Measurements from ENCODE around the gene GPR157. TPM values are rescaled to one million over a fixed set of nuclear protein-coding genes. Genes with fewer than 3 reads are reported as not detected.

The GPR157 gene, protein sequence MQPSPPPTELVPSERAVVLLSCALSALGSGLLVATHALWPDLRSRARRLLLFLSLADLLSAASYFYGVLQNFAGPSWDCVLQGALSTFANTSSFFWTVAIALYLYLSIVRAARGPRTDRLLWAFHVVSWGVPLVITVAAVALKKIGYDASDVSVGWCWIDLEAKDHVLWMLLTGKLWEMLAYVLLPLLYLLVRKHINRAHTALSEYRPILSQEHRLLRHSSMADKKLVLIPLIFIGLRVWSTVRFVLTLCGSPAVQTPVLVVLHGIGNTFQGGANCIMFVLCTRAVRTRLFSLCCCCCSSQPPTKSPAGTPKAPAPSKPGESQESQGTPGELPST
- 5.2 and 5.4 TPM in 2 replicates for total RNA-seq

GRCh38 chr1:9128520-9129265, at the start of gene GPR157:
GPR157 (minus strand) TSS chr1:9129102; CDS start chr1:9129027, 75 bp downstream.

DNA sequence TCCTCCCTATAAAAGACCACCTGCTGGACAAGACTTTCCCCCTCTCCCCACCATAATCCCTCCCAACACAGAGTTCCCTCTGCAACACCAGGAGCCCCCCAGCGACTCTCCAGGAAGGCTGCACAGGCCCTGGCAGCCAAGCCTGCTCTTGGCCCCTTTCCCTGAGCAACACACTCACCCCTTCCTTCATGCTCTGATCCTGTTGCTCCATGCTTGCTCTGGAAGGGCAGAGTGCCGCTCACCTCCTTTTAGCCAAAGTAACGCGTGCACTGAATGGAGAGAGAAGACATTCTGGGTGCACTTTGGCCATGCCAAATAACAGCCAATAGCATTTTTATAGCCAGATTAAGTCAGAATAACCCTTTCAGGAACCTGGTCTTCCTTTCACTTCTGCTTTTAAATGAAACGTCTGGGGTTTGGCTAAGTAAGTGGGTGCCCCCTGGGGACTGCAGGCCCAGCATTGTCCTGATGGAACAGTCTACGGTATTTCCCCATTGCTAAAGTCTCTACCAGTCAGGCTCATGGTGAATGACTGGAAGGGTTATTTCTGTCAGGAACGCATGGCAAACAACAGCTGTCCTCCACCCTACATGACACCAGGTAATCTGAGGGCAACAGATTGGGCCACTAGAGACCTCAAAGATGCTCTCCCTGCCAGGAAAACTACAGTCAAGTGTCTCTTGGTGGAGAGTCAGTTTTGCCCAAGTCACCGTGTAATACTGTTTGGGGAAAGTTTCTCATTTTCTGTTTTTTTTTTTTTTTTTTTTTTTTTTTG, 59.4 kb downstream of the GPR157 start, which contains the start of gene SLC2A5:
SLC2A5 (minus strand) TSS at position 310 of the 775 bp plus-strand sequence; CDS start at position 211, 99 bp downstream.

Other genes starting within 250 kb of the GPR157 start
- gene CA6, start 183.2 kb downstream of the GPR157 start, total RNA-seq = not detected in 2 replicates
- not detected in 2 replicates for gene SLC2A7, start 102.7 kb downstream of the GPR157 start, total RNA-seq
- 1.7 and 5.6 TPM in 2 replicates for gene SLC2A5, start 59.5 kb downstream of the GPR157 start, total RNA-seq
- gene H6PD, start 105.7 kb upstream of the GPR157 start, total RNA-seq = 10.7 and 19.4 TPM in 2 replicates
- 24.2 and 25.1 TPM in 2 replicates for gene SPSB1, start 163.8 kb upstream of the GPR157 start, total RNA-seq

Measured in regular cardiac myocyte (primary cell).